ENCODE measurements around the gene MOSPD3. TPM values are rescaled to one million over a fixed set of nuclear protein-coding genes. Genes with fewer than 3 reads are reported as not detected.
"Not testable (repeated sequence)": the region's sequence is repeated elsewhere in the genome, so short reads cannot be mapped to it uniquely, and the experiment has no call there.

Gene MOSPD3
- 10 to 100 TPM in 3 of 4 donors, 1 to 10 TPM in 1; 6.6 to 16.8 (median 12.0) TPM for total RNA-seq

GRCh38 chr7:100611983-100612729 is at the start of gene MOSPD3:
Gene MOSPD3, plus strand, starts transcription at chr7:100612540. Its CDS starts 252 bp downstream, at chr7:100612792.
- Histone ChIP-seq H3K27ac (replicated peaks in 1 of 4) (peak within 1 kb of the TSS; percentile 91 to 95 (median 92)), H3K9me3 (no peaks in the 10 kb centered on the region), H3K4me3 (peak within 1 kb of the TSS; percentile 65 to 83 (median 74)), H3K4me1 (peaks cover 14 to 17% (median 14%) of the 10 kb centered on the region in 4 donors), H3K27me3 (no peaks in the 10 kb centered on the region), H3K36me3 (peaks cover 0 to 19% (median 8%) of the 10 kb centered on the region in 4 donors)
- 0% methylated on average over 33 of the region's 61 CpGs for WGBS
- DNase-seq (ENCODE audit: extremely low spot score): peak; percentile 100
- intact Hi-C loops (cut with DNase I): loop anchor here (5.0 kb wide), 1 partner anchor 60 kb away; the partner anchor contains the start of gene GNB2
- peak; percentile 87 for TF ChIP-seq POLR2A (IDR thresholded peaks at IDR 0.05; ENCODE audit: low read depth)
- no peak for TF ChIP-seq EP300 (IDR thresholded peaks at IDR 0.05)
- TF ChIP-seq POLR2AphosphoS5 (IDR thresholded peaks at IDR 0.05): peak; percentile 77 to 93
- peak in 1 of 3 experiments; percentile 13 for TF ChIP-seq CTCF (IDR thresholded peaks at IDR 0.05)

- DNase-seq (ENCODE audit: extremely low spot score): no peak
- no peaks in the 10 kb centered on the region for H3K9me3 ChIP-seq
- no peaks in the 10 kb centered on the region for H3K27me3 ChIP-seq
- no peak overlapping the region for H3K27ac ChIP-seq (replicated peaks in 1 of 4)
- peaks cover 10 to 69% (median 33%) of the 10 kb centered on the region in 4 donors for H3K36me3 ChIP-seq
- H3K4me3 ChIP-seq: no peak overlapping the region
- 91% methylated on average over 6 of the region's 8 CpGs for WGBS
- peaks cover 0 to 26% (median 16%) of the 10 kb centered on the region in 4 donors for H3K4me1 ChIP-seq
- intact Hi-C loops (cut with DNase I): loop anchor here (5.0 kb wide), 1 partner anchor 129 kb away; the partner anchor contains the start of gene GIGYF1
- TF ChIP-seq POLR2A (IDR thresholded peaks at IDR 0.05; ENCODE audit: low read depth) (no peak), POLR2AphosphoS5 (IDR thresholded peaks at IDR 0.05) (no peak), EP300 (IDR thresholded peaks at IDR 0.05) (no peak)
These were observed 49.2 kb upstream of the MOSPD3 start for GRCh38 chr7:100563100-100563564.

GRCh38 chr7:100563809-100564400 is 48.4 kb upstream of the MOSPD3 start:
- 41% methylated on average over 10 of the region's 12 CpGs for WGBS
- no peak for DNase-seq (ENCODE audit: extremely low spot score)
- no peaks in the 10 kb centered on the region for H3K27me3 ChIP-seq
- H3K36me3 ChIP-seq: peaks cover 10 to 64% (median 33%) of the 10 kb centered on the region in 4 donors
- H3K27ac ChIP-seq (replicated peaks in 1 of 4): no peak overlapping the region
- TF ChIP-seq CTCF (IDR thresholded peaks at IDR 0.05): peak in 2 of 3 experiments; percentile 90 to 94
- no peak for TF ChIP-seq POLR2AphosphoS5 (IDR thresholded peaks at IDR 0.05)
- H3K4me1 ChIP-seq: peaks cover 0 to 31% (median 15%) of the 10 kb centered on the region in 4 donors
- intact Hi-C loops (cut with DNase I): loop anchor here (5.0 kb wide), 1 partner anchor 128 kb away; the partner anchor contains the start of gene GIGYF1
- H3K9me3 ChIP-seq: no peaks in the 10 kb centered on the region
- no peak overlapping the region for H3K4me3 ChIP-seq

GRCh38 chr7:100564405-100564804 is 47.9 kb upstream of the MOSPD3 start:
- 93% methylated on average over 6 of the region's 6 CpGs for WGBS
- Histone ChIP-seq H3K4me1 (peaks cover 2 to 35% (median 13%) of the 10 kb centered on the region in 4 donors), H3K36me3 (peaks cover 10 to 63% (median 33%) of the 10 kb centered on the region in 4 donors)
- not testable (repeated sequence) for DNase-seq (ENCODE audit: extremely low spot score); H3K27me3 ChIP-seq; H3K27ac ChIP-seq (replicated peaks in 1 of 4); H3K9me3 ChIP-seq; H3K4me3 ChIP-seq
- intact Hi-C loops (cut with DNase I): loop anchor here (5.0 kb wide), 1 partner anchor 128 kb away; the partner anchor contains the start of gene GIGYF1

- H3K27me3 ChIP-seq: peaks cover 0 to 3% (median under 1%) of the 10 kb centered on the region in 4 donors
- no peak for DNase-seq (ENCODE audit: extremely low spot score)
- H3K27ac ChIP-seq (replicated peaks in 1 of 4): no peak overlapping the region
- H3K4me3 ChIP-seq: no peak overlapping the region
- TF ChIP-seq POLR2AphosphoS5 (IDR thresholded peaks at IDR 0.05) (no peak), POLR2A (IDR thresholded peaks at IDR 0.05; ENCODE audit: low read depth) (no peak), EP300 (IDR thresholded peaks at IDR 0.05) (no peak), CTCF (IDR thresholded peaks at IDR 0.05) (no peak)
- peaks cover 10 to 62% (median 33%) of the 10 kb centered on the region in 4 donors for H3K36me3 ChIP-seq
- H3K4me1 ChIP-seq: peaks cover 9 to 35% (median 14%) of the 10 kb centered on the region in 4 donors
- H3K9me3 ChIP-seq: no peaks in the 10 kb centered on the region
- 95% methylated on average over 11 of the region's 11 CpGs for WGBS
- intact Hi-C loops (cut with DNase I): no loop called here
These were observed 47.2 kb upstream of the MOSPD3 start for GRCh38 chr7:100565133-100565571.

Data from esophagus muscularis mucosa (tissue), 4 donors.